ENCODE results near the gene NFATC1.

NFATC1 gene

DNA sequence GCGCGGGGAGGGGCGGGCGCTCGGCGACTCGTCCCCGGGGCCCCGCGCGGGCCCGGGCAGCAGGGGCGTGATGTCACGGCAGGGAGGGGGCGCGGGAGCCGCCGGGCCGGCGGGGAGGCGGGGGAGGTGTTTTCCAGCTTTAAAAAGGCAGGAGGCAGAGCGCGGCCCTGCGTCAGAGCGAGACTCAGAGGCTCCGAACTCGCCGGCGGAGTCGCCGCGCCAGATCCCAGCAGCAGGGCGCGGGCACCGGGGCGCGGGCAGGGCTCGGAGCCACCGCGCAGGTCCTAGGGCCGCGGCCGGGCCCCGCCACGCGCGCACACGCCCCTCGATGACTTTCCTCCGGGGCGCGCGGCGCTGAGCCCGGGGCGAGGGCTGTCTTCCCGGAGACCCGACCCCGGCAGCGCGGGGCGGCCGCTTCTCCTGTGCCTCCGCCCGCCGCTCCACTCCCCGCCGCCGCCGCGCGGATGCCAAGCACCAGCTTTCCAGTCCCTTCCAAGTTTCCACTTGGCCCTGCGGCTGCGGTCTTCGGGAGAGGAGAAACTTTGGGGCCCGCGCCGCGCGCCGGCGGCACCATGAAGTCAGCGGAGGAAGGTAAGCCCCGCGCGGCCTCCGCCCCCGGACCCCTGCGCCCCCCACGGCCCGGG lies at the start of gene NFATC1:
Gene NFATC1 (plus strand): TSS at position 170 of the 644 bp plus-strand sequence. CDS start 295 bp downstream, at position 465.
- peak; percentile 87 for DNase-seq

DNA sequence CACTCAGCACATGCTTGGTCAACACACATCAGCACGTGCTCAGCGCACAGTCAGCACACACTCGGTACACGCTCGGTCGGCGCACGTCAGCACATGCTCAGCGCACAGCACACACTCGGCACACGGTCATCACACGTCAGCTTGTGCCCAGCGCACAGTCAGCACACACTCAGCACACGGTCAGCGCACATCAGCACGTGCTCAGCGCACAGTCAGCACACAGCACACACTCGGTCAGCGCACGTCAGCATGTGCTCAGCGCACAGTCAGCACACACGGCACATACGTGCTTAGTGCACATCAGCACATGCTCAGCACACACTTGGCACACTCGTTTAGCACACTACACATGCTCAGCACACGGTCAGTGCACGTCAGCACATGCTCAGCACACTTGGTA lies 49.7 kb upstream of the NFATC1 start:
- no peak for DNase-seq

DNA sequence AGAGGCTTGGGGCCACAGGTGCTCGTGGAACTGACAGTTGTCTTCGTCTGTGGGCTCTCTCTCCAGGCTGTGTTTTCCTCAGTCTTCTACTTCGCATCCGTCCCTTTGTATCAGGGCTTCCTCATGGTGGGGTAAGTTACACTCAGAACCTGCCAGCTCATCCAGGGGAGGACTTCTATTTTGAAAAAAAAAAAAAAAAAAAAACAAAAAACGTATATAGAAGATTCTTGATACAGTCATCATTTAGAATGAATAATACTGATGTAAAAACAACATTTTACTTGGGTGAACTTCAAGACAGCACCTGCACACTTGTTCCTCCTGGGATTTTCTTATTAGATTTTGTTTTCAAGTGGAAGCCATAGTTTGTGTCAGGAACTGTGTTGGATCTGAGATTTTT lies 47.7 kb upstream of the NFATC1 start:
- DNase-seq = no peak

DNA sequence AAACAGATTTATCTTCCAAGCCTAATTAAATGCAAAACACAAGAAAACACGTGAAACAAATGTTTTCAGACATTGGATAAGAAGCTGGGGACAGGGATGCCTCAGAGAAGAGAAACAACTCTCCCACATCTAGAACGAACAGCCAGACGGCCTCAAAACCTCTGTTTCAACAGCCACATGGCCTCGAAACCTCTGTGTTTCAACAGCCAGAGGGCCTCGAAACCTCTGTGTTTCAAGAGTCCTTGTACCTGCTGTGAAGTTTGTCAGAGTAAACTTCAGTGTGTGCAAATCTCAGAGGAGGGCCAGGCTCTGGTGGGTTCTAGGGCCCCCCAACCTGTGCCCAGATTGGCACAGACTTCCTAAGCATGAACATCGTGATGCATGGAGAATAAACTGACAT lies 43.3 kb upstream of the NFATC1 start:
- no peak for DNase-seq

DNA sequence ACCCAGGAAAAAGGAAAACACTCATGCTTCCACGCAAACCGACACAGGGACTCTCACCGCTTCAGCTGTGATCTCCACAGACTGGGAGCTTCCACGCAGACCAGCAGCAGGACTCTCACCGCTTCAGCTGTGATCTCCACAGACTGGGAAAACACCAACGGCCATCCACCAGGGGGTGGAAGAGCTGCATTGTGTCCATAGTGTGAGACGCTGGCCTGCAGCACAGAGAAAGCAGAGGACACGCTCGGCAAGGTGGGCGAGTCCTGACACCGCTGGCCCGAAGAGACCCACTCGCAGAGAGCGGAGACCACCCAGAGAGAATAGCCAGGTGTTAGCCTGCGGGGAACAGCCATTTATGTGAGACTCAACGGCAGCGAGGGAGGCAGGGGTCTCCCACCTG lies 42.5 kb upstream of the NFATC1 start:
- DNase-seq = no peak

DNA sequence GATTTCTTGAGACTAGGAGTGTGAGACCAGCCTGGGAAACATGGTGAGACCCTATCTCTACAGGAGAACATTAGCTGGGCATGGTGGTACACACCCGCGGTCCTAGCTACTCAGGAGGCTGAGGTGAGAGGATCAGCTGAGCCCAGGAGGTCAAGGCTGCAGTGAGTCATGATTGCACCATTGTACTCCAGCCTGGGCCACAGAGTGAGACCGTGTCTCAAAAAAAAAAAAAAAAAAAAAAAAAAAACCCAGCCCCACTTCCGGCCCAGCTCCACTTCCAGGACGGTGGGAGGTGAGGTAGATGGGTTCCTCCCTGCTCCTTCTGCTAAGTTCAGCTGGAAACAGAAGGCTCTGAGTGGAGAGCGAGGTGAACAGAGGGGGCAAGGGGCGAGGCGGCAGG lies 41.4 kb upstream of the NFATC1 start:
- no peak for DNase-seq

DNA sequence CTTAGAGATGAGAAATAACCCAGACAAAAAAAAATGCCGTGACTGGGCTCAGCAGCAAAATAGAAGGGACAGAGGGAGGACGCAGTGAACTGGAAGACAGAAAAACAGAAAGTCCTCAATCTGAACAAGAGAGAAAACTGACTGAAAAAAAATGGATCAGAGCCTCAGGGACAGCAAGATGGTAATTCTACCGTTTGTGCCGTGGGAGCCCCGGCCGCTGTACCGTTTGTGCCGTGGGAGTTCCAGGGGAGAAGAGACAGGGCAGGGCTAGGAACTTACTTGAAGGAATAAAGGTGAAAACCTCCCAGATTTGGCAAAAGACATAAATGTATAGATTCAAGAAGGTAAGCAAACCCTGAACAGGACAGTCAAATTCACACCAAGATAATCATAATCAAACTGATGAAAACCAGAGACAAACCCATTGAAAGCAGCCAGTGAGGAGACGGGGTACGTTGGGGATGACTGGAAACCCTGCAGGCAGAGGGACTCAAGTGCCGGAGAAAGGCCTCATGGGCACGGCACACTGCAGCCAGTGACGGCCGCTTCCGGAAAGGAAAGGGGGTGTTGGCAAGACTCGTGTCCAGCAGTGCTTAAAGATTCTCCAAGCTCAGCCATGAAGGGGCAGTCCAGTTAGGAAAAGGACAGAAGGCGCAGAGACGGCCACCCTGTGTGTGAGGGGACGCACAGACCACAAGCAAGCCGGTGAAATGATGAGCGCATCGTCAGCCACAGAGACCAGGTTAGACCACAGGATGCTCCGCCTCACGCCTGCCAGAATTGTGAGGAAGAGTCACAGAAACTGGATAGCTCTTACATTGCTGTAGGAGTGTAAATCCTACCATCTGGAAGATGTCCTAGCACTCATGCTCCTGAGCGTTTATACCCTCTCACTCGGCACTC lies 40.0 kb upstream of the NFATC1 start:
- no peak for DNase-seq

DNA sequence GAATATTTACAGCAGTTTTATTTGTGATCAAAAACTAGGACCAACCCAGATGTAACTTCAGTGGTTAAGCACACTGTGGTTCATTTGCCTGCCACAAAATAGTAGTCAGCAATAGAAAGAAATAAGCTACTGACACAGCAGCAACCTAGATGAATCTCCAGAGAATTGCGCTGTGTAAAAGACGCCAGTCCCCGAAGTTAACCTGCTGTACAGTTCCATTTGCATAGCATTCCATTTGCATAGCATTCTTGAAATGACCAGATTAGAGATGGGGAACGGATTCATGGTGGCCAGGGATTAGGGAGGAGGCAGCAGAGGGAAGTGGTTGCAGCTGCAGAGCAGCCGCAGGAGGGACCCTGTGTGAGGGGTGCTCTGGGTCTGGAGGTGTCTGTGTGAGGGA lies 39.3 kb upstream of the NFATC1 start:
- DNase-seq = no peak

DNA sequence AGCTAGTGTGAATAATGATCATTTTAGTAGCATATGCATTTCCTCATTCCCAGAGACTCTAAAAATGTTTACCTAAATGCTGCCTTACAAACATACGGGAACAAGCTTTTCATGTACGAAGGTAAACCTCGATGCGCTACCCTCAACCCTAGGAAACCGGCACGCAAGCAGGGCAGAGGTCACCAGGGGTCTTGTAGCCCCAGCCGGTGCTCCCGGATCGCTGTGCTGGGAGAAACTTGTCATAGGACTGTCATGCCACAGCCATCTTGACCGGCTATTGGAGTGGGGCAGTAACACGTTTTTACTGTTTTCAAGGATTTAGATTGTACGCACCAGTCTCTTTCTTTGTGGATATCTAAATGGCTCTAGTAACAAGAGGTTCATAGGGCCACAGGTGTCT lies 34.8 kb upstream of the NFATC1 start:
- DNase-seq = no peak

DNA sequence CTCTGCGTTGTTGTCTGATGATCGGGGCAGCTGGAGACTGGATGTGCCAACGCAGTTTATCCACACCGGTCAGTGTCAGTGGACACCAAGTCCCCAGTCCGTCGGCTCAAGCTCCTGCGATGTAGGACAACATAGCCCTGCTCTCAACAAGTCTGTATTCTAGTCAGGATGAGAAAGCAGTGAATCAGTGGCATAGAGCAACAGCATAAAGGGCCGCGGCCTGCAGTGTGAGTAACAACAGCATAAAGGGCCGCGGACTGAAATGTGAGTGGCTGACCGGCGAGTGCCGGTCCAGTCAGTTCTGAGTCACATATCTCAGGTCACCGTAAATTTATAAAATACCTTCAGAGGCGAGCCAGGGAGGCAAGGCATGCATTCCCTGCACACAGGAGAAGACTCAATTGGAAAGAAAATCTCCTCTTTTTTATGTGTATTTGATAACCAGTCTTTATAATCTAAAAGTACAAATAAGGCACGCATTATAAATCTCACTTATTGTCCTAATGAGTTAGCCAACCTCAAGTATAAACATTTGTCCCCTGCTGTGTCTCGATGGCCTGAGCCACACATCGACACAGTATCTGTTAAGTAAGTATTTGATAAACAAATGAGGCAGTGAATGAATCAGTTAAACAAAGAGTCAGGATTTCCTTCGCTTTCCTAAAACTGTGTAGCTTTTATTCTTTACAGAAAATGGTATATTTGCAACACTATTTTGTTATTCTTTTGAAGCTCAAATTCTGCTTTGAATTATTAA lies 33.8 kb upstream of the NFATC1 start:
- DNase-seq = no peak

DNA sequence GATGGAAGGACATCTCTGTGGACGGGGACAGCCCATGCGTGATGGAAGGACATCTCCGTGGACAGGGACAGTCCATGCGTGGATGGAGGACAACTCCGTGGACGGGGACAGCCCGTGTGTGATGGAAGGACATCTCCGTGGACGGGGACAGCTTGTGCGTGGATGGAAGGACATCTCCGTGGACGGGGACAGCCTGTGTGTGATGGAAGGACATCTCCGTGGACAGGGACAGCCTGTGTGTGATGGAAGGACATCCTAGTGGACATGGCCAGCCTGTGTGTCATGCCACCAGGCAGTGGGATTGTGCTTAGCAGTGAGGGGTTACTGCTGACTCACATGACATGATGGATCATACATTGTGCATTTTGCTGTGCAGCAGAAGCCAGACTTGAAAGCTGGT lies 30.0 kb upstream of the NFATC1 start:
- DNase-seq = no peak

DNA sequence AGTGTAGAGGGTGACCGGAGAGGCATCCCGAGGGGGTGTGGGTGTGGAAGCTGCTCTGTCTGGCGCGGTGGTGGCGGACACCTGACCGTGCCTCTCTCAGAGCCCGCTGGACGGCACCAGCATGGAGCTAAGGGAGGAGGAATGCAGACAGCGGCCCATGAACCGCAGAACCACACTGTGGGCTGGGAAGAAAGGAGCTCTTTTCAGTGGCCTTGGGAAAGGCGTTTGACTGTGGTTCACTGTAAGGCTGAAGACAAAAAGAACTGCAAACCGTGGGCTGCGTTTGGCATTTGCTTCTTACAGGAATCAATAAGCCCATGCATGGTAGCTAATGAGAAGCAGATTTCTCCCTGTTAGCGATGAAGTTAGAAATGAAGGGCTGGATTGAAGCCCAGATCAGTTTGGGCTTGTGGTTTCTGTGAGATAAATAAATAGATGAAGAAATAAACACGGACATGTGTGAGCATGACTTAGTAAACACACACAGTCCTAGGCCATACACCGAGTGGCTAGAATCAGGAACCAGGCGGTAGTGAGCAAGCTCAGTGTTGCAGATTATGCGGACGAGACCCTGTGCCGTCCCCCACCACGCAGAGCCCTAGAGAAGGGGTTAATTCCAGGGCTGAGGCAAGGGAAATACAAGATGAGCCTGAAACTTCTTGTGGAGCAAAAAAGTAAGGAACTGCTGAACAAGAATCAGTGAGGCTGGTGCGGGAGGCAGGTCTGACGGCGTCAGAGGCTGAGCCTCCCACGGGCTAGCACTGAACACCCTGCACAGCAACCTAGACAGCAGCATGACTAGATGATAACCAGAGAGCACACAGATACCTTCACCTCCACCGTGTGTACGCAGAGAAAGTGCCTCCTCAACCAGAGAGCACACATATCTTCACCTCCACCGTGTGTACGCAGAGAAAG lies 29.3 kb upstream of the NFATC1 start:
- no peak for DNase-seq

DNA sequence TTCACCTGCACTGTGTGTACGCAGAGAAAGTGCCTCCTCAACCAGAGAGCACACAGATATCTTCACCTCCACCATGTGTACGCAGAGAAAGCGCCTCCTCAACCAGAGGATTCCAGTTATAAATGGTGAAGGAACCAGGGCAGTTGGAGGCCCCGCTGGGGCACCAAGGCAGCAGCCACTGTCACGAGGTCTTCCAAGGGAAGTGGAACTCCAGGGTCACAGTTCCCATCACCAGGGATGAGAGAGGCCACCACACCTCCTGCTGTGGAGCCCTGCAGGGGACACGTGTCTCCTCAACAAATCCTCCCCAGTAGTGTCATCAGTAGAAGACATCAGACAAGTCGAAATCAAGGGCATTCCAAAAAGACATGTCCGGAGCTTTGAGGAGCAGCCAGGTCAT lies 28.2 kb upstream of the NFATC1 start:
- DNase-seq = no peak

DNA sequence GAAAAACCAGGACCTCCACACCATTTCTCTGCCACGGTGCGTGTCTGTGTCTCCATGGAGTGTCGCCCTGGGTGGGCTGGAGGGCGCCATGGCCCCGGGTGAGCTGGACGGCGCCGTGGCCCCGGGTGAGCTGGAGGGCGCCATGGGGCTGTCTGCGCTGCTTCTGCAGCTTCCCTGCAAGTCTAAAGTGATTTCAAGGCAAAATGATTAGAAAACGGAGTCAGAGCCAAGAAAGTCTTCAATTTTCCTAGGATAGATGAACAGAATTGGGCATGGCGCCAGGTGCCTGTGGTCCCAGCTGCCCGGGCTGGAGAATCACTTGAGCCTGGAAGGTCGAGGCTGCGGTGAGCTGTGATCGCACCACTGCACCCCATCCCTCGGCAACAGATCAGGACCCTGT lies 27.7 kb upstream of the NFATC1 start:
- DNase-seq = no peak

DNA sequence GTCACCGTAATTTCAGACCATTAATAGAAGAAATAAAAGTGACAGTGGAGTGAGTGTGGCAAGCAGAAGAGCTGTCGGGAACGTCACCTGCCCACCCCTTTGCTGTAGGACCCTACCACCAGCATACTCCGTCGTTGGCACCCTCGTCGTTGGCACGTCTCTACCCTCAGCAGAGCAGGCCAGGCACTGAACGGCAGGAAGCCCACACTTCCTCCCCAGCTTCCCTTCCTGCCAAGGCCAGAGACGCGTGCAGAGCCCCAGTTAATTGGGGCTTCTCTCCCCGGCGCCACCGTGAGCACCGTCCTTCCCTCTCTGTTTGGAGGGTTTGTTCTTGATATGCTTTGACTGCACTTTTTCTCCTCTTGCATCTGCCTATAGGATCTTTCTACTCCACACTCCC lies 27.0 kb upstream of the NFATC1 start:
- DNase-seq = no peak

DNA sequence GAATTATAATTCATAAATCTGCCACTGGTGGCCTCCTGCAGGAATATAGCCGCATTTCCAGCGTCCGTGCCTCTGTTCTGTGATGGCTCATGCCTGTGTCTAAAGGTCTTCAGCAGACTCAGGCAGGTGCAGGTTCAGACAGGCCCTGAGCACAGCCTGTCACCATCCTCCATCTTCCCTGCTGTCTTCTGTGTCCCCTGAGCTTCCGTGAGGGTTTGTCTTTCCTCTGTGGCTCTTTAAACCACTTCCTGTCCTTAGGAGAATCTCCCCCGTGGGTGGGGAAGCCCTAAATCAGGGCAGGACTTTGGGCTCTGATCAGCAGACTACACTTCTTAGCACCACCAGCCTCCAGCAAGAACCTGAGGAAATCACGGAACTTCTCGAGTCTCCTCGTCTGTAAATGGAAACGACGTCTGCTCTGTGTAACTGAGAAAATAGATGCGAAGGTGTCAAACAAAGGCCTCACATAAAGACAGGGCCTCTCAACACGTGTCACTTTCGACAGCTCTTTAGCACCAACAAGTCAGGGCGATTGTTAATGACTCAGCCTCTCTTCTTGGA lies 24.1 kb upstream of the NFATC1 start:
- no peak for DNase-seq

DNA sequence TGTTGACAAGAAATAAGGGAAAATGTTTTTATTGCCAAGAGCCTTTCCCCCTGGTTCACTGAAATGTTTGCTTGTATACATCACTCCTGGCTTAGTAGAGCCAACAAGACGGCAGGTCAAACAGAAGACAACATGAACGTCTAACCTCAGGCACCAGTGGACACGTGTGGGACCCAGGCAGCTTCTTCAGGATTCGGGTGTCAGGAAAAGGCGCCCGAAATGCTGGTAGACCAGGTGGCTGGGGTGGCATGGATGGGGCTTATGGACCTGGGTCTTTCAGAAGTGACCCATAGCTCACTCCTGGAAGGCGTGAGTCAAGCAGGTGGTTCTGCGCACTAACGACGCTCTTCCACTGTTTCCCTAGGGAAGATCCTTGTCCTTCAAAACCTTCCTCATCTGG lies 23.3 kb upstream of the NFATC1 start:
- no peak for DNase-seq

DNA sequence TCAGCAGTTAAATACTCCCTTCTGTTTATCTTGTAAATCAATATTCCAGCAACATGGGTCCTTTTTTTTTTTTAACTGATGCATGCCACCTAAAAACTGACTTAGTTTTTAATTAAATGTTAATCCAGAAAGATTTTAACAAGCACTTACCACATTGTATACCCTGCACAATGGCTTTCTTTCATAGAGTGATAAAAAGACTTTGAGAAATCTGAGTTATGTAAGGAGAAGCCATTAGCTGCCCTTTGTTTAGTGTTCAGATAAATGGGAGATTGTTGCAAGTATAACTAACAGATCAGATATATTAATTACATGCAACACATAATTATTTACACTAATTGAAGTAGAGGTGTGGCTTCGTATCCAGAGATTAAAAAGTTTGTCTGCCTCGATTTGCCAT lies 22.7 kb upstream of the NFATC1 start:
- no peak for DNase-seq

DNA sequence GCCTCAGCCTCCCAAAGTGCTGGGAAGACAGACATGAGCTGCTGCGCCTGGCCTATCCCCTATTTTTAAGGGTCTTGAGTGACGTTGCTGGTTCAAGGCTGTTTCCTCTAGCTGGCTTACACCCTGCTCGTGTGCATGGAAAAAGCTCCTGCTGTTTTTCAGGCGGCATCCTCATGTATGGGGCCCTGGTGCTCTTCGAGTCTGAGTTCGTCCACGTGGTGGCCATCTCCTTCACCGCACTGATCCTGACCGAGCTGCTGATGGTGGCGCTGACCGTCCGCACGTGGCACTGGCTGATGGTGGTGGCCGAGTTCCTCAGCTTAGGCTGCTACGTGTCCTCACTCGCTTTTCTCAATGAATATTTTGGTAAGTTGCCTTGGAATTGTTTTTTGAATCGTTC lies 22.0 kb upstream of the NFATC1 start:
- DNase-seq = no peak

DNA sequence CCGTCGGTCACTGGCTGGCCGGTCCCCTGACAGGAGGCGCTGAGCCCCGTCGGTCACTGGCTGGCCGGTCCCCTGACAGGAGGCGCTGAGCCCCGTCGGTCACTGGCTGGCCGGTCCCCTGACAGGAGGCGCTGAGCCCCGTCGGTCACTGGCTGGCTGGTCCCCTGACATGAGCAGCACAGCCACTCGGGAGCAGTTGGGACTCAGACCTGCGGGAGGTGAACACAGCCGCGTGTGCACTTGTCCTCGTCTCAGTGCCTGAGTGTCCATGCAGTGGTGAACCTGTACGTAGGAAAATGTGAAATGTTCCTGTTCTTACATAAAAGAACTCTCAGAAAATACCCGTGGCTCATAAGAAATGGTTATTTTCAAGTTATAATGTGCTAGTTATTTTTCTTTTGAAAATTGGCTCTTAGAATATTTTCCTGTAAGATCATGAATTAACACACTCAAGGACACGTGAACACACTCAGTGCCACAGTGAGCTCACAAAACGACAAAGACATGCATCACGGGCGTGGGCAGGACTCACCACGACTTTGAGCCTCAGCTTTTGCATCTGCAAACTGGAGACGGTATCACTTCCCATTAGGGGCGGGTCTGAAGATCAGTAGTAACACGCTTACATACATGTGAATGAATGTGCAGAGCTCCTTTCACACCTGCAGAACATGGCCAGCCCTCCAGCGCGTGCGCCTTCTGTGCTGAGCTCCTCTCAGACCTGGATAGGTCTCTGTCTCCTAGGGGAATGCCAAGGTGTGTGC lies 21.1 kb upstream of the NFATC1 start:
- no peak for DNase-seq

DNA sequence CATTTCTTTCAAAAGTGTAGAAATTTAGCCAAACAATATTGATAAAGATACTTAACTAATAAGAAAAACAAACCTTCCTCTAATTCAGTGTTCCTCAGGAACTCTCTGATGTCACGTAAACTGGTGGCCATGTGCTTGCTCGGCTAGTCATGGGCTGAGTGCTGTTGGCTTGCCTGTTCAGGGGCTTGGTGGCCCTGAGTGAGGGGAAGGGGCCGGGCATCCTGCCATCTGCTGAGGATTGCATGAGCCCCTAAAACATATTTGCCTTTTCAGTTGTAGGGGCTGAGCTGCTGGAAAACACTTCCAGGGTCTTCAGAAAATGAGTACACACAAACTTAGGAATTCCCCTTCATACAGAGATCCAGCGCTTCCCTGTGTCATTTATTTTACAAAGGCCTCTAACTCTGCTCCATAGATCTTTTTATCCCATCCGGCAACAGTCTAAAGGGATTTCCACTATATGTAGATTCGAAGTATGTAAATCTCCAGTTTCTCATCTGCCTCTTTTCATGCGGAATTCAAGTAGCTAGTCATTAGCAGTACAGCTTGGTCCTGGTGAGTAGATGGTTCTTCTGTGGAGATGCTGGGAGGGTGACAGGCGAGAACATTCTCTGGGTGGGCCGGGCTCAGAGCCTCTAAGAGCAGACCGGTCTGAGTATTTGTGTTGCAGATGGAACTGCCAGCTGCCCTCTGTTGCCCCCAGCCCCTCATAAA lies 20.1 kb upstream of the NFATC1 start:
- no peak for DNase-seq

Data from stimulated activated CD4-positive, alpha-beta T cell treated with anti-CD3 and anti-CD28 coated beads, Interleukin-4, amount 100 ng/mL, for 24 hours (primary cell).